Fibroblast of the conjunctiva (primary cell): ENCODE data around the gene P4HA3.

Source experiments
- DNase-seq: peaks from one replicate; pipeline ENCODE4 v3.0.0-alpha.2; 2010; ENCODE audit warnings: low read depth

P4HA3 gene

DNA sequence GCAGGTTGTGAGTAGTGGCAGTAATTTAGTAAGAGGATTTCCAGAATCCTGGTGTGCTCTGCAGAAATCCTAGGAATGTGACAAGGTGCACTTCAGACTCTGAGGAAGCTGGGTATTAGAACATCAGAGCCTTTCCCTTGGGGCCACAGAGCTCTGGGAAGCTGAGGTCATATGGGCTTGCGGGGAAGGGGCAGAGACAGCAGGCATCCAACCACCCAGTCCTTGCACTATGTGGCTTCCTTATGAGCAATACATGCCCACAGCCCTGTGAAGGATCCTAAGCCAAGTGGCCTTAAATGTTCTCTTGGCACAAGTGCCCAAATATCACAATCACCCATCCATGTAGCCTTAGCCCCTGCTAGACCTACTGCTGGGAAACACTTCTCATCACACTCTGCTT lies 46.2 kb downstream of the P4HA3 start:
- no peak for DNase-seq

DNA sequence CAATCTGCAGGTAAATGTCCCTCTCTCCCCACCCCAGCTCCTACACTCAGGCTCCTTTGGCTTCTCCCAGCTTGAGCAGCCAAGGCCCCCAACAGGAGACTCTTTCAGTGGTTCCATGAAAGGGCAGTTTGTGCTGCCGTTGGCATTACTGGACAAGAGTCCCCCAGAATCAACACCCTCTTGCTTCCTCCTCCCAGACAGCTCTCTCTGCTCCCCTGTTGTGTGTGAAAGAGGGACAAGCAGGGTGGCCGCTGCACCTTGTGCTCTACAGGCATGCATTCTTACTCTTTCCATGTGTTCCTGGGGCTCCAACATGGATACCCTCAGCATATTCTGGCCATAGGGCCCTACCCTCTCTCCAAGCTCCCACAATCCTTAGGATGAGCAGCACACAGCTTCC lies 48.7 kb downstream of the P4HA3 start:
- DNase-seq, result no peak

DNA sequence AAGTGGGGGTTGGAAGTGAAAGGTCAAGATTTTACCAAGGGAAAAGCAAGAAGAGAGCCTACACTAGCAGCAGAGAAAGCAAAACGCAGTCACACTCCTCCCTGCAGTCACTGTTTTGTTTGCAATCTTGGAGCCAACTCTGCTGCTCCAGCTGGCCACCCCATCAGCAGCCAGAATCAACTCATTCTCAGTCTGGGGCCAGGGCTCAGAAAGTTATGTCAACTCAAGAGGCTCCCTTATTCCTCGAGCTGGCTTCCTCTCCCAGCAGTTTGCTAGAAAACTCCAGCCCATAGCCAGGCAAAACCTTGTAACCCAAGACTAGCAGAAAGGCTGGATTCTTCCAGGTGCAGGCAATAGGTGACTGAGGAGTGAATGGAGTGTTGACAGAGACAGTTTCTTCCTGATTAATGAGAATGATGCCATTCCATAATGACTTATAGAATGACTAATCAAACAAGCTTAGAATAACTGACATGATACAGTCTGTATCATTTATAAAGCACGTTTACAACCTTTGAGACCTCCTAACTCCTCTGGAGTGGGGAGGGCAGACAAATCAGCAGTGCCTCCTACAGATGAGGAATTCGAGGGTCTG lies 53.4 kb downstream of the P4HA3 start:
- peak; percentile 32 for DNase-seq

DNA sequence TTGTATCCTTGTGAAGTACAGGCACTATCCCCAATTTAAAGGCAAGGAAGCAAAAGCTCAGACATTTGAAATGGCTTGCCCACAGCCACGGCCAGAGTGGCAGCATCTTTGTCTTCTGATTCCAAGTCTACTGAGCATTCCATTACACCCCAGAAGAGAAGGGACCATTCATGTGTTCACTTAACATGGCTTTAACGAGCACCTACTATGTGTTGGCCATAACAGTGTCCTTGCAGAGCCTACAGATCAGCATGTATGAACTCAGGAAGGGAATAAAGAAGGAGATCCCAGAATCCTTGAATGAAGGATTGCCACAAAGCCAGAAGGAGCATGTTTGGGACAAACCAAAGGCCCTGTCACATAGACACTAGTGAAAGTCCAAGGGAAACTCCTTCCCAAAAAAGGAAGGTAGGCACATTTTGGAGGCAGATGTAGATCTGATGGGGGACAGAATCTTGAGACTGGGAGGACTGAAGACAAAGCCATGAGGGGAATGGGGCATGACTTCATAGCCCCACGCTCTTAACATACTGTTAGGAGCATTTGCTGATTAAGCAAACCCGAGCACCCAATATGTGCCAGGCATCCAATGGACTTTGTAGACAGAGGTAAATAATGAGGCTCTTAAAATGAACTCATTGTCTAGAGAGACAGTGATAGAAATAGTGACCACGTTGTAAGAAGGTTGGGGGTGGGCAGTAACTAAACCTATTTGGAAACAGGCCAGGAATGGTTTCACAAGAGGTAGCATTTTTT lies 54.9 kb downstream of the P4HA3 start:
- DNase-seq, result no peak

DNA sequence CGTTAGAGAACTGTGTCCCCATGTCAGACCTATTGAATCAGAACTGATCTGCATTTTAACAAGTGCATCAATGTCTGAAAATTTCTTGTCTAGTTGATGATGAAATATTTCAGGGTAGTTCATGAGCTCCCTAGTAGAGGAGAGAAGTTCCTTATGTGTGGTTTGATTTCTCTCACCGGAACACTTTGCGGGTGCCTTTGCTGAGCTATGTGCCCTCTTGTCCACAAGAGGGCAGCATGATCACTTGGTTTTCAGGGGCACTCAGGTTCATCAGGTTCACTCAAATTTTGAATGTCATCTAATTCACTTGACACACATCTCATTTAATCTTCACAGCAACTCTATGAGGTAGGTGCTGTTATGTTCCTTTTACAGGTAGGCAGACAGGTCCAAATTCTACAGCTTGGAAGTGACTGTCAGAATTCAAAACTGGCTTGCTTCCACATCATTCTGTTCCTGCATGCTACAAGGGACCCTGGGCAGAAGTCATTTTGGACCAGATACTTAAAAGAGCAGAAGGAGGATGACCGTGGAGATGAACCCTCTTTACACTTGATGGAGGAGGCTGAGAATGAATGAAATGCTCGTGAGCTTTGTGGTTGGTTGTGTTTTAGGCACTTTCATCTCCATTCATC lies 55.6 kb downstream of the P4HA3 start:
- peak; percentile 46 for DNase-seq

DNA sequence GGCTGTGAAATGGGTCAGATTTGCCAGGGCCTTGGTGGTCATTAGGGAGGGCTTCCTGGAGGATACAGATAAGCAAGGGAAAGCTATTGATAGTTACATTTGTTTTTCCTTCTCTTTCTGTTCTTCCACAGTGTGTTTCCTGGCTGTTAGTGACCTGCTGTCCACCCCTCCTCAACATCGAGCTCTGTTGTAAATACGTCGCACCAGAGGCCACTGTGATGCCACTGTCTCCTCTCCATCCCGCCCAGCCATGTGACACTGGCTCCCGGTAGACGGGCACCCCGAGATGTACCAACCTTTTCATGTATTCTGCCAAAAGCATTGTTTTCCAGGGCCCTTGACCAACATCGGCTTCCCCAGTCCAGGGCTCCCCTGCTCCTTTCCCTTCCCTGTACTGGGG lies 58.1 kb downstream of the P4HA3 start:
- no peak for DNase-seq

DNA sequence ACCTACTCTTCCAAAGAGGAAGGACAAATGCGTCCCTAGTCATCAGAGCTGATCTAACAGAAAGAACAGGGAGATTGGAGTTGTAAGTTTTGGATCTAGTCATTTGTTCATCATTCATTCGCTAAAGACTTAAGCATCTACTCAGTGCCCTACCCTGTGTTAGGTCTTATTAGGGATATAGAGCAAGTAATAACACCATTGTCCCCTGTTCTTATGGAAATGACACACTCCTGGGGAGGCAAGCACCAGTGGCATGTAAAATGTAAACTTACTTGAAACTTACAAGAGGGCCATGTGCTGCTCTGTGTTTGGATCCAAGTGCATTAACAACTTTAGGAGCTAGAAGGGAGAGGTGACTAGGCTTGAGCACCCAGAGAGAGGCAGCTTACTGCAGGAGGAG lies 61.9 kb downstream of the P4HA3 start:
- no peak for DNase-seq

DNA sequence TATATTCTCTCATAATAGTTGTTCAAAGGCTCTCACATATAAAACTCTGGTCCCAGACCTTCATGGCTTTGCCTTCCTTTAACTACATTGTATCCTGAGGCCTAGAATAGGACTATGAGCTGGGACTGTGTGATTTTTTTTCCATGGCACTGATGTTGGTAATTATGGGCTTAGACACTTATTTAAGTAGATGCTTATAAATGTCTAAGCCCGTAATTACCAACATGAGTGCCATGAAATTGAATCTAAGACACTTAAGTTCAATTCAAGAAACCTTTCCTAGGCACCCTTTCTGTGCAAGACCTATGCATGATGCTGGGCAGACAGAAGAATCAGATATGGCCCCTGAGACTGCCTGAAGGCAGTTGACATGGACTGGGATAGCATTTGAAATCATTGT lies 63.0 kb downstream of the P4HA3 start:
- no peak for DNase-seq

DNA sequence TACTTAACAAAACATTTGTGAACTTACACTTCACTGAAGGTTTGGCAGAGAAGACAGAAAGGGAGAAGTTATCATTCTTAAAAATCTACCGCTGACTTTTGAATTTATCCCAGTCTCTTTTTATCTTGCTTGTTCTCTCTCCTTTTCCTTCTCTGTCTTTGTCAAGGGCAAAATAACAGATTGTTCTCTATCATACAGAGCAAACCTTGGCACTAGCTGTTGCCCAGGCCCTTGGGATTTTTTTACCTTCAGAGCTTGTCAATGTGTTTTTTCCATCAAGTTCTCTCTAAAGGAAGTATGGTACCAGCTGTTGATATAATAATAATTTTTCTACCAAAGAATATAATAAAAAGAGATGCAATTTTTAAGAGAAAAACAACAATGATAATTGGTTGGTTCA lies 73.2 kb downstream of the P4HA3 start:
- DNase-seq, result no peak

DNA sequence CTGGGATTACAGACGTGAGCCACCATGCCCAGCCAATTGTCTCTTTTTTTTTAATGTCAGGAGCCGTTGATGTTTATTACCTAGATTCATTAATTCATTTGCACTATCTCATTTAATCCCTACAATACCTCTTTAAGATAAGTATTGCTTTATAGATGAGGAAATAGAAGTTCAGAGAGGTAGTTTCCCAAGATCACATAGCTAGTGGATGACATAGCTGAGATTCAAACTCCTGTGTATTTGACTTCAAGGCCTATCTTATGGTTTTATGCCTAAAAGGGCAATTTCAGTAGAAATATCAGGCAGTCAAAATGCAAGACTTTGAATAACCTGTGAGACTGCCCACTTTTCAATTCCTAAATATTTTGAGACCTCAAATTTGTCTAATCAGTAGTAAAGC lies 73.9 kb downstream of the P4HA3 start:
- no peak for DNase-seq

DNA sequence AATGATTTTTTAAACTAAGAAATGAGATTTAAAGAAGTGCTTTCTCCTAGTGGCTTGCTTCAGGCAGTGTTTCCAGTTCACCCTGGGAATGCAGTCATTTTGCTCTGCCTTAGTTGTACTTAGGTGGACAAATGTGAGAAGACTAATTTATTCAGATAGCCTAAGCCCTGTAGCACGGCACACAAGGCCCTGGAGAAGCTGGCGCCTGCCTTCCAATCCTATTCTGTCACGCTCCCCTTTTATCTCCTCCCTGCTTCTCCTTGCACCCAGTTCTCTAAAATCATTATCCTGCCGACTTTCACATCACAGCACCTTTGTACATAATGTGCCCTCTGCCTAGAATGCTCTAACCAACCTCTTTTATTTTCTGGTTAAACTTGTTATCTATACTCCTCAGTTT lies 76.3 kb downstream of the P4HA3 start:
- no peak for DNase-seq

DNA sequence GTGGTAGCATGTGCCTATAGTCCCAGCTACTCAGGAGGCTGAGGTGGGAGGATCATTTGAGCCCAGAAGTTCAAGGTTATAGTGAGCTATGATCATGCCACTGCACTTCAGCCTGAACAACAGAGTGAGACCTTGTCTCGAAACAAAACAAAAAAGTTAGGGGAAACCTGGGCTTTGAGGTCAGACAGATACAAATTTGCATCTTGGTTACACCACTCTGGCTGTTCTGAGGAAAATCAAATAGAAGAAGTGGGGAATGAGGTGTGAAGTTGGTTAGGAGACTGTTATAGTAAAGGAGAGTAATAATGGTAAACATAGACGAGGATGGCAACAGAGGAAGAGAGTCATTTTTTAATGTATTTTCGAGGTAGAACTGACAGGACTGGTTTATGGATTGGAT lies 77.8 kb downstream of the P4HA3 start:
- DNase-seq, result no peak

DNA sequence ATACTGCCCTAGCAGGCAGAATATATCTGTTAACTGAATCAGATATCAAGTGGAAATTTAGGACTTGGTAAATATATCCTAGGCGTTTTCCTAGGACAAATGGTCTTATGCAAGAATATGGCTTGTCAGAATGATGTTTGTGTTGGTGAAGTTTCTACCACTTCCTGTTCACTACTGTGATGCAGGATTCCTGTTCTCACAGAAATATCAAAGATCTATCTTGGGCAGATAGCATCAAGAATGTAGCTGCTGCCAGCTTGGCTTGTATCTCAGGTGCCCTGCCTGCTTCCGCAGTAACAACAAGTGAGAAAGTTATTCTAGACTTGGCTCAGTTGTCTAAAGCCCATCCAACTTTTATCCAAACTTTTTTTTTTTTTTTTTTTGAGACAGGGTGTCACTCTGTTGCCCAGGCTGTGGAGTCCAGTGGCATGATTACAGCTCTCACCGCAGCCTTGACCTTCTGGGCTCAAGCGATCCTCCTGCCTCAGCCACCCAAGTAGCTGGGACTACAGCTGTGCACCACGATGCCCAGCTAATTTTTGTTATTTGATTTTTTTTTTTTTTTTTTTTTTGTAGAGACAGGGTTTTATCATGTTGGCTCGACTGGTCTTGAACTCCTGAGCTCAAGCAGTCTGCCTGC lies 79.0 kb downstream of the P4HA3 start:
- DNase-seq, result no peak

DNA sequence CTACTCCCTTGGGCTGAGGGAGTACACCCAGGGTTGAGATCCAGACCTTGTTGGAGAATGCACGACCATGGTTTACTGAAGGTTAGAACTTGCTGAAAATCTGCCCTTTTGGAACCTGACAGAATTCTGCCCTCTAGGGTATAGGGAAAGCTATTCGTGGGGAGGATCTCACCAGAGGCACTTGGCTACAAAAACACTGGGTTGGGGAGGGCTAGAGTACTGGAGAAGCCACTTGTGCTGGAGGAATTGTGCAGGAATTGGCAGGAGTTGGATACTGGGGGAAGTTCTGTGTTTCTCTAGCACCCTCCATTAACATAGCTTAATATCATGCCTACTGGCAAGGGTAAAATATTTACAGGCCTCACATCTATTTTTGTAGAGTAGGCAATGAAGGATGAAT lies 84.5 kb downstream of the P4HA3 start:
- DNase-seq, result no peak

DNA sequence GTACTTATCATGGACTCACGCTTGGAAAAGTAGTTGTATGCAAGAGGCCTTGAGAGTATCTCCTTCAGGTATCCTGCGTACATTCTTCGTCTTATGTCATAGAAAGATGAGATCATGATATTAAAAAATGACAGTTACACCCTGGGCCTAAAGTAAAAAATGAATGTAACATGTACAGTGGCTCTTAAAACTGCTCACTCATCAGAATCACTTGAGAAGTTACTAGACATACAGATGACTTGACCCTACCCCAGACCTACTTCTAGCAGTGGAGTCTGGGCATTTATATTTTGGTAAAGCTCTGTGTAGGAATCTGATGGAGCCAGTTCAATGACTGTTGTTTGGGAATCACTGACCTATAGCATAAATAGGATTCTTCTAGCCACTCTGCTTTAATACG lies 85.9 kb downstream of the P4HA3 start:
- no peak for DNase-seq

DNA sequence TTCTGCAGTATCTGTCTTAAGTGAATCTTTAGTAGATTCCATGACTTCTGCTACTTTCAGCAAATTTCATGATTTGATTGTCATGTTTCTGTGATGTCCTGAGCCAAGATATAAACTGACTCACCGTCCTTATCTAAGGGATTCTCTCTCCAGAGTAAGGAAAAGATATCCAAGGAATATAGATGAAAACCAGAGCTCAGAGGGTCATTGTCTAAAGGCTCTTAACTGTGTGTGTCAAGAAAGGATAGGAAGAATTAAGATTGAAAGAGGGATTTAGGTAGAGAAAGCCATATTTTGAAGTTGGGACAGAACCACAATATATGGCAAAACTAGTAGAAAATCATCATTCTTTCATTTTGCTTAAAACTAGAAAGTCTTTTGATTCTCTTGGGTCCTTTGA lies 89.6 kb downstream of the P4HA3 start:
- no peak for DNase-seq

DNA sequence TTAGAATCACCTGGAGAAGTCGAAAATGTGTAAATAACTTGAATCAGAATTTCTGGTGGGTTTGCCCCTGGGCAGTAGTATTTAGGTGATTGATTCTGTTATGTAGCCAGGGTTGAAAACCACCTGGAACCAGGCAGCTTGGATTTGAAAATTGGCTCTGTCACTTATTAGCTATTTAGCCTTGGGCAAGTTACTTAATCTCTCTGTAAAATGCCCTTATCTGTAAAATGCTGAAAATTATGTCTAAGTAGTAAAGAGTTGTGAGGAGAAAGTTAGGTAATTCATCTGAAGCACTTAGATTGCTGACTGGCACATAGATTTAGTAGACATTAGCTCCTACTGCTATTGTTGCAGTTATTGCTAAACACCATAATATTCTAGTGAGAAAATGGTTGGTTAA lies 91.1 kb downstream of the P4HA3 start:
- DNase-seq, result no peak
